Smooth muscle cell (in vitro differentiated cells): ENCODE data around the gene GPT2. TPM values are rescaled to one million over a fixed set of nuclear protein-coding genes. Genes with fewer than 3 reads are reported as not detected.

Source experiments
- DNase-seq: peaks from one replicate; lab custom pipeline; 2025; ENCODE audit not compliant: unreplicated experiment; lab: John Stamatoyannopoulos, UW
- H2AFZ ChIP-seq: fragments of 200-600 bp; sonication (generic); 2 replicates; pipeline ENCODE4 v1.6.0; 2016; ENCODE audit warnings: antibody characterized with exemption, low read depth, mild to moderate bottlenecking
- H3F3A ChIP-seq: fragments of 200-600 bp; sonication (generic); 2 replicates; pipeline ENCODE4 v1.6.0; 2017; ENCODE audit warnings: antibody characterized with exemption, low read depth
- H3K27ac ChIP-seq: fragments of 200-600 bp; sonication (generic); 2 replicates; pipeline ENCODE4 v1.5.1; 2016; ENCODE audit warnings: low read depth, mild to moderate bottlenecking
- H3K27me3 ChIP-seq: fragments of 200-600 bp; sonication (generic); 2 replicates; pipeline ENCODE4 v1.6.1; 2016; ENCODE audit warnings: low read depth, mild to moderate bottlenecking
- H3K36me3 ChIP-seq: fragments of 200-600 bp; sonication (generic); 2 replicates; pipeline ENCODE4 v1.5.1; 2016; ENCODE audit warnings: low read depth
- H3K4me1 ChIP-seq: fragments of 200-600 bp; sonication (generic); 2 replicates; pipeline ENCODE4 v1.5.1; 2016; ENCODE audit warnings: low read depth
- H3K4me2 ChIP-seq: fragments of 200-600 bp; sonication (generic); 2 replicates; pipeline ENCODE4 v1.6.0; 2016; ENCODE audit warnings: mild to moderate bottlenecking
- H3K4me3 ChIP-seq: fragments of 200-600 bp; sonication (generic); 2 replicates; pipeline ENCODE4 v1.5.1; 2016; ENCODE audit warnings: mild to moderate bottlenecking
- H3K79me2 ChIP-seq: fragments of 200-600 bp; sonication (generic); 2 replicates; pipeline ENCODE4 v1.6.0; 2016; ENCODE audit warnings: low read depth, mild to moderate bottlenecking
- H3K9ac ChIP-seq: fragments of 200-600 bp; sonication (generic); 2 replicates; pipeline ENCODE4 v1.6.0; 2016; ENCODE audit warnings: low read depth
- H3K9me3 ChIP-seq: fragments of 200-600 bp; sonication (generic); replicated peaks from 2 replicates; pipeline ENCODE4 v1.5.1; 2016; ENCODE audit warnings: low read depth
- H4K20me1 ChIP-seq: fragments of 200-600 bp; sonication (generic); 2 replicates; pipeline ENCODE4 v1.6.0; 2016; ENCODE audit warnings: low read depth
- CTCF ChIP-seq: fragments of 200-600 bp; sonication (generic); IDR thresholded peaks from 2 replicates; pipeline ENCODE4 v1.5.1; 2017; ENCODE audit warnings: borderline replicate concordance, mild to moderate bottlenecking, antibody characterized with exemption; ENCODE audit not compliant: insufficient read depth, poor library complexity, severe bottlenecking
- WGBS: methylation state at CpG from one replicate; pipeline ENCODE4 v1.1.7; 2016; ENCODE audit warnings: low lambda C conversion rate; 5-methylcytosine and 5-hydroxymethylcytosine counted together
- polyA plus RNA-seq: library from polyadenylated mRNA; unstranded; fragments of >200 nt; fragmentation: Nextera tagmentation; extraction: Ambion mirVana; gene quantifications from 2 replicates; pipeline ENCODE4 v1.2.1, GENCODE V29; 2016
- small RNA-seq: library from RNA; depleted of rRNA; stranded (forward); fragments of <200 nt; gene quantifications from one replicate; pipeline ENCODE3, GENCODE V24; 2014
- total RNA-seq: library from RNA; depleted of rRNA; stranded (reverse); fragments of >200 nt; gene quantifications from 2 replicates; pipeline ENCODE4 v1.2.3, GENCODE V29; 2014

Gene GPT2
- total and polyA plus RNA-seq, 2 experiments from 2014 or later: 21.4 to 29.3 TPM

- DNase-seq: no peak
- H3K9me3 ChIP-seq: no peaks in the 10 kb centered on the region
- H4K20me1 ChIP-seq: peaks cover 20% of the 10 kb centered on the region
- no peaks in the 10 kb centered on the region for H3K36me3 ChIP-seq
- no peak overlapping the region for H3K9ac ChIP-seq
- H3K4me3 ChIP-seq: no peak overlapping the region
- peaks cover 20% of the 10 kb centered on the region for H3K79me2 ChIP-seq
- peaks cover 14% of the 10 kb centered on the region for H3K4me1 ChIP-seq
- H2AFZ ChIP-seq: no peak overlapping the region
- no peaks in the 10 kb centered on the region for H3K27me3 ChIP-seq
- no peak overlapping the region for H3K27ac ChIP-seq
- TF ChIP-seq CTCF: no peak
- 92% methylated on average over 4 of the region's 4 CpGs for WGBS
- no peak overlapping the region for H3K4me2 ChIP-seq
- no peaks in the 10 kb centered on the region for H3F3A ChIP-seq
Observed at GRCh38 chr16:46975908-46976470, 91.8 kb downstream of the GPT2 start.

- Histone ChIP-seq H3K4me2 (no peak overlapping the region), H3F3A (no peaks in the 10 kb centered on the region), H3K9ac (no peak overlapping the region), H3K9me3 (no peaks in the 10 kb centered on the region), H3K36me3 (no peaks in the 10 kb centered on the region), H4K20me1 (peaks cover 14% of the 10 kb centered on the region), H2AFZ (no peak overlapping the region), H3K79me2 (peaks cover 15% of the 10 kb centered on the region), H3K27ac (no peak overlapping the region), H3K27me3 (no peaks in the 10 kb centered on the region), H3K4me1 (peaks cover 11% of the 10 kb centered on the region), H3K4me3 (no peak overlapping the region)
- DNase-seq: no peak
- TF ChIP-seq CTCF: no peak
- WGBS: 85% methylated on average over 4 of the region's 4 CpGs
Observed at GRCh38 chr16:46976550-46976949, 92.4 kb downstream of the GPT2 start.

Small RNA genes lying within 50 kb of the gene (small RNA-seq; reads per million reads assigned to genes)
- not detected for gene AC007225.2

Other genes with a start within 250 kb of the GPT2 start
- 103 and 195 TPM in 2 replicates for gene VPS35, start 195.2 kb upstream of the GPT2 start, total RNA-seq
- 59.5 and 83.6 TPM in 2 replicates for gene VPS35, start 195.2 kb upstream of the GPT2 start, polyA plus RNA-seq
- 10.9 and 29.4 TPM in 2 replicates for gene ORC6, start 194.7 kb upstream of the GPT2 start, total RNA-seq
- gene ORC6, start 194.7 kb upstream of the GPT2 start, polyA plus RNA-seq: 15.6 and 22.4 TPM in 2 replicates
- gene MYLK3, start 136.0 kb upstream of the GPT2 start, total RNA-seq: 0.13 and 0.22 TPM in 2 replicates
- gene MYLK3, start 136.0 kb upstream of the GPT2 start, polyA plus RNA-seq: 0.06 and 0.33 TPM in 2 replicates
- gene C16orf87, start 53.2 kb upstream of the GPT2 start, total RNA-seq: 21.5 and 23.3 TPM in 2 replicates
- 19.6 and 25.3 TPM in 2 replicates for gene C16orf87, start 53.2 kb upstream of the GPT2 start, polyA plus RNA-seq
- 36.4 and 51.5 TPM in 2 replicates for gene DNAJA2, start 89.3 kb downstream of the GPT2 start, total RNA-seq
- gene DNAJA2, start 89.3 kb downstream of the GPT2 start, polyA plus RNA-seq: 49.3 and 52.2 TPM in 2 replicates